Measurements from ENCODE around the gene MACROD2.

The MACROD2 gene

DNA sequence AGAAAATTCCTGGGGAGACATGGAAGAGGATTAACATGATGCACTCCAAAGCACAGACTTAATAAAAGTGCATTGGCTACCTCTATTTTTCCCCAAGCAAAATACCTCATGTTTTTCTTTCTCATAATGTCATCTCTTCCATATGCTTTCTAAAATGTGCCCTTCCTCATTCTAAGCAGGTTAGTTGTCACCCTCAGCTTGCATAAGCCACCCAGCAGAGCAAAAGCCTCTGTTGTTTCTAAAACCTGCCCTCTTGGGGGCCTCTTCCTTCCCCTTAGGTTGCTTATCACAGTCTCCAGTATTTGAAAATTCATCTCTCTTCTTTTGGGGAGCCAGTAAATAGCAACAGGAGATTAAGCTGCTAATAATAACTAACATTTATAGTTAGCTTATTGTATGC, 525.7 kb downstream of the MACROD2 start:
- Mint-ChIP-seq H3K4me3 (no peak overlapping the region), H3K4me1 (ENCODE audit: low read depth) (no peaks in the 10 kb centered on the region), H3K9me3 (ENCODE audit: low read depth) (peaks cover 13% of the 10 kb centered on the region), H3K27me3 (no peaks in the 10 kb centered on the region), H3K27ac (no peak overlapping the region), H3K36me3 (no peaks in the 10 kb centered on the region)

DNA sequence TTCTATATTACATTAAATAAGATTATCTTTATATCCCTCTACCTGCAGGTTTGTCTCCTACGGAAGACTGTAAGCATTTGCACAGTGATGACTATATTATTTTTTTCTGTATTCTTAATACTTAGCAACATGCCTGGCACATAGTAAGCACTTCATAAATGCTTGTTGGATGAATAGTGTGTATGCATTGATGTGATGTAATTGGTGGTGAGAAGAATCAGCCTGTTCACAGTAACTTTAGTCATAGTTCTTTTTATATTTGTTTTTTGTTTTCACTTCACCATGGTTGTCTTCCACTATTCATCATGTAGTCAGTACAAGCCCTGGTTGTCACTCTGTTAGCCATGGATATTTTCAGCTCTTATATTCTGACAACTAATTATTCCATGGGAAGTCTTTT, 526.1 kb downstream of the MACROD2 start:
- H3K27me3 Mint-ChIP-seq, result no peaks in the 10 kb centered on the region

DNA sequence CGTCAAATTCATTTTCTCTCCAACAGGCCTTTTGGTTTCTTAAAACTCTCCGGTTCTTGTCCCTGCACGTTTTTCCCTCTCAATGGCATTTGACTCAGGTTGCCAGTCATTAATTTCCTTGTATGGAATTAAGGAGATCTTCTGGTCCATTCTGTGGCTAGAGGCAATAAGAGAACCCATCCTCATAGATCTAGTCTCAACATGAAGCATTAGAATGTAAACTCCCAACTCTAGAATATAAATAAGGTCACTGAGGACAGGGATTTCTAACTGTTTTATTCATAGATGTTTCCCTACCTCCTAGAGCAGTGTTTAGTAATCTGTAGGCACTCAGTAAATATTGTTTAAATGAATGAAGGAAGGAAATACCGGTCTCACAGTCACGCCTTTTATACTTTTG, 527.3 kb downstream of the MACROD2 start:
- Mint-ChIP-seq H3K27me3 (no peaks in the 10 kb centered on the region), H3K36me3 (no peaks in the 10 kb centered on the region), H3K27ac (no peak overlapping the region), H3K4me3 (no peak overlapping the region), H3K4me1 (ENCODE audit: low read depth) (no peaks in the 10 kb centered on the region), H3K9me3 (ENCODE audit: low read depth) (peaks cover 13% of the 10 kb centered on the region)

More for the DNA sequence above, 526.1 kb downstream of the MACROD2 start:
- no peaks in the 10 kb centered on the region for H3K36me3 Mint-ChIP-seq
- H3K4me1 Mint-ChIP-seq (ENCODE audit: low read depth), result no peaks in the 10 kb centered on the region
- H3K9me3 Mint-ChIP-seq (ENCODE audit: low read depth), result peaks cover 13% of the 10 kb centered on the region
- no peak overlapping the region for H3K27ac Mint-ChIP-seq
- no peak overlapping the region for H3K4me3 Mint-ChIP-seq

DNA sequence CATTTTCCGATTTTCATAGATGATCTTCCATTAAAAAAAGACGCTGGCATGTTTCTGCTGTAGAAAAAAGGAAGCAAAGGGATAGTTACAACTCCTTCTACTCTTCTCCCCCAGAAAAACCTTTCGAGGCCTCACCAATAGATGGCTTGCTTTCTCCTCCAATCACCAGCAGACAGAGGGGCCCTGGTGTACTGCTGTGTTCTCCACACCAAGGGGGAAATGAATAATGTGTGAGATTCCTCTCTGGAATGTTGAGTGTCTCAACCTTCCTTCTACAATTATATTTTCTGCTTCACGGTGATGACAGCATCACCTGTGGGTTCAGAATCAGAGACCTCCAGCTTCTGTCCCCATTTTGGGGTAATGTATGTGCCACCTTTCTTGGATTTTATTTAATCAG, 527.8 kb downstream of the MACROD2 start:
- no peak overlapping the region for H3K27ac Mint-ChIP-seq
- H3K27me3 Mint-ChIP-seq, result no peaks in the 10 kb centered on the region
- no peak overlapping the region for H3K4me3 Mint-ChIP-seq
- no peaks in the 10 kb centered on the region for H3K4me1 Mint-ChIP-seq (ENCODE audit: low read depth)
- H3K36me3 Mint-ChIP-seq, result no peaks in the 10 kb centered on the region
- H3K9me3 Mint-ChIP-seq (ENCODE audit: low read depth), result peaks cover 13% of the 10 kb centered on the region

DNA sequence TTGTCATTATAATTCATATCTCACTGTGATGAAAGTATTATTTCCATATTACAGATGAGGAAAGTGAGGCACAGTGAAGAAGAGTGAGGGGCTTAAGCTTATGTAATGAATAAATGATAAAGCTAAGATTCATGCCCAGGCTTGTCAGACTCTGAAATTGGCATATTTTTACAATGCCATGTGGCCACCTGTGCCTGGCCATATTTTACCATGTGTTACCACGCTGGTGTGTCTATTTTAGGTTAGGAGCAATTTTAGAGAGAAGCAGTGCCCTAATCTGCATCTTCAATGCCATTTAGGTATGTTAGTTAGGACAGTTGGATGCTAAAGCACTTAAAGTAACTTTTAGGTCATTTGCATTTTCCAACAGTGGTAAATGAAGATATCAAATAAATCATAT, 530.1 kb downstream of the MACROD2 start:
- H3K9me3 Mint-ChIP-seq (ENCODE audit: low read depth), result peaks cover 22% of the 10 kb centered on the region
- H3K4me1 Mint-ChIP-seq (ENCODE audit: low read depth), result no peaks in the 10 kb centered on the region
- no peak overlapping the region for H3K4me3 Mint-ChIP-seq
- H3K27ac Mint-ChIP-seq, result no peak overlapping the region
- no peaks in the 10 kb centered on the region for H3K27me3 Mint-ChIP-seq
- H3K36me3 Mint-ChIP-seq, result no peaks in the 10 kb centered on the region

DNA sequence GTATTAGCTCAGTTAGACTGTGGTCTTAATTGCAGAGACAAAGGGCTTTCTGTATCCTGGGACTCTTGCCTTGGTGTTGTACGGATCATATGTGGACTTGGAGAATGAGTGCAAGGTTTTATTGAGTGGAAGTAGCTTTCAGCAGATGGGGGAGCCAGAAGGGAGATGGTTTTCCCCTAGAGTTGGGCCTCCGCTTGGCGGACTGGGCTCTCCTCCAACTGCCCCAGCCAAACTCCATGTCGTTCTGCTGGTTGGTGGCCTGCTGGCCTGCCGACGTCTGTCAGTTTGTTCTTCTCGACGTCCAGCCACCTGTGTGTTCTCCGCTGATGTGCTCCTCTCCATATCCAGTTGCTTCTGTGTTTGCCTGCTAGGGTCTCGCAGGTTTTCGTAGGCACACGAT, 531.6 kb downstream of the MACROD2 start:
- no peaks in the 10 kb centered on the region for H3K27me3 Mint-ChIP-seq
- no peak overlapping the region for H3K27ac Mint-ChIP-seq
- peaks cover 20% of the 10 kb centered on the region for H3K9me3 Mint-ChIP-seq (ENCODE audit: low read depth)
- no peak overlapping the region for H3K4me3 Mint-ChIP-seq
- no peaks in the 10 kb centered on the region for H3K4me1 Mint-ChIP-seq (ENCODE audit: low read depth)
- no peaks in the 10 kb centered on the region for H3K36me3 Mint-ChIP-seq

DNA sequence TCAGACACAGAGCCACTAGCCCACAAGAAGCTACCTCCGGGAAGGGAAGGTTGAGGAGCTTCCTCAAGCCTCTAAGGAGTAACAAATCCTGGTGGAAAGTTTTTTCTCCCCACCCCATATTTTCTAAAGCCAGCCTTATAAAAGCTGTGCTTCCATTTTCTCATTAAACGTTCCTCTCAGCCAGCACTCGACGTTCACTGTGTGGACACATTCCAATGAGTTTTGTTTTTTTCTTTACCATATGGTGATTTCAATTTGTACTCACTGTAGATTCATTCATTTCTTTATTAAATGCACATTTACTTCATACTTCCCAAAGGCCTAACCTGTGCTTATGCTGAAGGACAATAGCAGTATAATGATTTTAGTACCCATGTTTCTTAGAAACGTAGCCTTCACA, 536.5 kb downstream of the MACROD2 start:
- Mint-ChIP-seq H3K4me1 (ENCODE audit: low read depth) (no peaks in the 10 kb centered on the region), H3K4me3 (no peak overlapping the region), H3K27me3 (no peaks in the 10 kb centered on the region), H3K36me3 (no peaks in the 10 kb centered on the region), H3K9me3 (ENCODE audit: low read depth) (peaks cover 10% of the 10 kb centered on the region), H3K27ac (no peak overlapping the region)

DNA sequence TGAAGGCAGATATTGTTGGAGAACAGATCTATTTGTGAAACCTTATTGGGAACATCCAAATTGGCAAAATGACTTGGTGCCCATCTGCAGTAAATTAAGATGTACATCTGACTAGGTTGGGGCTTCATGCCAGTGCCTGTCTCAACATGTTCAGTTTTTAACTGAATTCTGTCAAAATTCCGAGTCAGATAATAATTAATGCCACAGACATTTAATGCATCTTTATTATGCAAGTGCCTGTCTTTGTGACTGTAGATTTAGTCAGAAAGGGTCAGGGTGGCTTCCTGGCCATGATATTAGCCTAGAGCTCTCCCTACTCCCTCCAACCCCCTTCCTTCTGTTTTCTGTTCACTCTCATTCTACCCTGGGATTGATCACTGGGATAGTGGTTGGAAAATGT, 541.4 kb downstream of the MACROD2 start:
- Mint-ChIP-seq H3K9me3 (ENCODE audit: low read depth) (peaks cover 6% of the 10 kb centered on the region), H3K27ac (no peak overlapping the region), H3K4me1 (ENCODE audit: low read depth) (no peaks in the 10 kb centered on the region), H3K27me3 (no peaks in the 10 kb centered on the region), H3K36me3 (no peaks in the 10 kb centered on the region), H3K4me3 (no peak overlapping the region)

DNA sequence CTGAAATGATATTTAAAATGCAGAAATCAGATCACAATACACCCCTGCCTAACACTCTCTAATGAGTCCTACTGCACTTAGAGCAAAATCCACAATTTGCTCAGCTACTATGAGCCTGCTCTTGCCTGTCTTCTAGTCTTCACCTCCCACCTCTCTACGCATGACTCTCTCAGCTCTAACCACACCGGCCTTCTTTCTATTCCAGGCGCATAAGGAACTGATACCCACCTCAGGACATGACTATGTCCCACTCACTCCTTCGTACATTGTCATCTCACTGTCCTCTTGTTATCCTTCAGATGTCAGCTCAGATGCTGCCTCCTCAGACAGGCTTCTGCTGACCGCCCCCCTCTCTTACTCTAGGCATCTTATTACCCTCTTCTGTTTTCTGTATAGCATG, 543.1 kb downstream of the MACROD2 start:
- no peaks in the 10 kb centered on the region for H3K36me3 Mint-ChIP-seq
- no peak overlapping the region for H3K4me3 Mint-ChIP-seq
- no peaks in the 10 kb centered on the region for H3K4me1 Mint-ChIP-seq (ENCODE audit: low read depth)
- H3K27me3 Mint-ChIP-seq, result no peaks in the 10 kb centered on the region
- H3K27ac Mint-ChIP-seq, result no peak overlapping the region
- H3K9me3 Mint-ChIP-seq (ENCODE audit: low read depth), result peaks cover 6% of the 10 kb centered on the region

DNA sequence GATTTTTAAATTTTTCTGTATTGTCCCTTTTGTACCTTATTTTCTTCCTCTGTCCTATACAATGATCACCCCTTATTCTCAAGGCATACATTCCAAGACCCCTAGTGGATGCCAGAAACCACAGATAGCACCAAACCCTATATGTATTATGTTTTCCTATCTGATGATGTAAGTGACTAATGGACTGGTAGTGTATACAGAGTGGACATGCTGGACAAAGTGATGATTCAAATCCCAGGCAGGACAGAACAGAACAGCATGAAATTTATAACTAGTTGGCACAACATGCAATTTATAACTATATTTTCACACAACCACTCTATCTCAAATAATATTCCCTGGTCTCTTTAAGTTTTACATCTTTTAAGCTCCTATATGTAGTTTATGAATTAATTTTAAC, 547.7 kb downstream of the MACROD2 start:
- no peak overlapping the region for H3K27ac Mint-ChIP-seq
- H3K36me3 Mint-ChIP-seq, result no peaks in the 10 kb centered on the region
- H3K4me1 Mint-ChIP-seq (ENCODE audit: low read depth), result no peaks in the 10 kb centered on the region
- no peaks in the 10 kb centered on the region for H3K27me3 Mint-ChIP-seq
- no peak overlapping the region for H3K4me3 Mint-ChIP-seq
- peaks cover 13% of the 10 kb centered on the region for H3K9me3 Mint-ChIP-seq (ENCODE audit: low read depth)

DNA sequence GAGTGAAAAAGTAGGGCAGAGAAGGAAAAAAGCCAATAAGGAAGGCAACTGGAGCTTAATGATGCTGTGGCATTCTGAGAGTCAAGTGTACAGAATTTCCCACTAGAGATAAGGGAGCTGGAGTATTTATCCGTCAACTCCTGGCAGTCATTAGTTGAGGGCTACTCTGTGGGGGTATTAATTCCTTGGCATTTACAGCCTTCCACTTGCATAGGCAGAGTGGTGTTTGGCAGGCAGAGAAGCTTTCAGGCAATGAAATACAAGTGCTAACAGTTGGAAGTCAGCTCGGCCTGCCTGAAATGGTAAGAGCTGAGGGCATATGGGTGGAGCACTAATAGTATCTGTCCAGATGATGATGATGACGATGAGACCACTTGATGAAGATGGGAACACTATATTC, 549.4 kb downstream of the MACROD2 start:
- Mint-ChIP-seq H3K4me3 (no peak overlapping the region), H3K27ac (no peak overlapping the region), H3K4me1 (ENCODE audit: low read depth) (no peaks in the 10 kb centered on the region), H3K36me3 (no peaks in the 10 kb centered on the region), H3K27me3 (no peaks in the 10 kb centered on the region), H3K9me3 (ENCODE audit: low read depth) (peaks cover 7% of the 10 kb centered on the region)

DNA sequence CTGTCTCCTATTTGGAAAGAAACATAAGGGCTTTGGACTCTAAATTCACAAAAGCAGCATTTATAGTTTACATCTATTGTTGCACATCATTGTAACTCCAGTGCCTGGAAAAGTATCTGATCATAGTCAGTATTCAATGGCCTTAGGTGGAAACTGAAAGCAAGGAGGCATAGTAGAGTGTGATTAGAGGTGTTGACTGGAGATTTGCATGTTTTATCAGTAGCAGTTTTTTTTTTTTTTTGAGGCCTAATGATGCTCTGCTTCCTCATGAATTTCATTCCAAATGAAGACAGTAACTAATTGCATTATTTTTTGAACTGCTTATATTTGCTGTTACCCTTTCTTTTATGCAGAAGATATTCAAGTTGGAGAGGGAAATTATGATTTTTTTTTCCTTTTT, 555.3 kb downstream of the MACROD2 start:
- H3K9me3 Mint-ChIP-seq (ENCODE audit: low read depth), result no peaks in the 10 kb centered on the region
- no peak overlapping the region for H3K27ac Mint-ChIP-seq
- H3K36me3 Mint-ChIP-seq, result no peaks in the 10 kb centered on the region
- H3K4me3 Mint-ChIP-seq, result no peak overlapping the region
- H3K27me3 Mint-ChIP-seq, result no peaks in the 10 kb centered on the region
- no peaks in the 10 kb centered on the region for H3K4me1 Mint-ChIP-seq (ENCODE audit: low read depth)

DNA sequence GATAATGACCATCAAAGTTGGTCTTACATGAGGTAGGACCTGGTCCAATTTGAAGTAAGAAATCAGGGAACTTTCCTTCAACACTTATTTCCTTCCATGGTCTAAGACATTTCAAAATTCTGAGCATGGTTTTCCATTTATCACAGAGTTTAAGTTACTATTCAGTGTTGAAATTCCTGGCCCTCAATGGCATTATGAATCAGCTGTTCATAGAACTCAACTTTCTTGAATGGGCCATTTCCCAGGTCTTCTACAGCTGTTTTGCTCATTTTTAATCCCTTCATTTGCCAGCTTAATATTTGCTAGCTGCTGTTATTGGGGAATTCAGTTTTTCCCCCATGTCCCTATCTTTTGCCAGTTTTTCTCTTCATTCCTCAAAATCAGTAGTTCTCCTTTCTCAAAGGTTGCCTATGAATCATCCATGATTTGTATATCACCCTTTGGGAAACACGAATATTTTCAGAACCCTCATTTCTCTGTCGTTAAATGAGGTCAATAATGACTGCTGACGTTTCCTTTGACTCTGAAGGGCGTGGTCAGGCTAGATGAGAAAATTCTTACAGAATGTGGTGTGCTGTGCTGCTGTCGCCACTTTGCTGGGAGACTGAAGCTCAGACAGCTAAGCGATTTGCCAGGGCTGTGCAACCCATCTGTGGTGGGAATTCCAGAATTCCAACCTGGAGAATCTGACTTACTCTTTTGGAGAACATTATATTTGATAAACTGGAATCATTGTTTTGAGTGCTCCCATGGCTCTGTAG, 558.6 kb downstream of the MACROD2 start:
- no peak overlapping the region for H3K27ac Mint-ChIP-seq
- H3K4me1 Mint-ChIP-seq (ENCODE audit: low read depth), result no peaks in the 10 kb centered on the region
- peaks cover 6% of the 10 kb centered on the region for H3K9me3 Mint-ChIP-seq (ENCODE audit: low read depth)
- H3K27me3 Mint-ChIP-seq, result no peaks in the 10 kb centered on the region
- no peak overlapping the region for H3K4me3 Mint-ChIP-seq
- H3K36me3 Mint-ChIP-seq, result no peaks in the 10 kb centered on the region

DNA sequence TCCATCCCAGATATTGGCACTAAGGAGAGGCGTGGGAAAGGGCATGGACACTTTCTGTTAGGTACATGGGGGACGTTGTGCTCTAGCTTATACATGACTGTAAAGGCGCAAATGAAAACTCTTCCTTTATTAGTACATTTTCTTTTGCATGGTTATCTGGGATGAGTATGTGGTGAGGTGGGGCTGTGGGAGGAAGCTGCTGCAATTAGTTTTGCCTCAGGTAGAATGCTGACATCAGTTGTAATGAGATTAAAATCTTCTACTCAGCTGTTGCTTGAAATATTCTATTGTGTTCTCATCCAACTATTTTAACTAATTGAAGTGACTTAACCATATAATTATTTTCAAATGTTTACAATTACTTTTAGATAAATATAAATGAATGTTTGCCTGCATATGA, 560.4 kb downstream of the MACROD2 start:
- Mint-ChIP-seq H3K4me1 (ENCODE audit: low read depth) (no peaks in the 10 kb centered on the region), H3K36me3 (no peaks in the 10 kb centered on the region), H3K27me3 (no peaks in the 10 kb centered on the region), H3K27ac (no peak overlapping the region), H3K9me3 (ENCODE audit: low read depth) (peaks cover 6% of the 10 kb centered on the region), H3K4me3 (no peak overlapping the region)

DNA sequence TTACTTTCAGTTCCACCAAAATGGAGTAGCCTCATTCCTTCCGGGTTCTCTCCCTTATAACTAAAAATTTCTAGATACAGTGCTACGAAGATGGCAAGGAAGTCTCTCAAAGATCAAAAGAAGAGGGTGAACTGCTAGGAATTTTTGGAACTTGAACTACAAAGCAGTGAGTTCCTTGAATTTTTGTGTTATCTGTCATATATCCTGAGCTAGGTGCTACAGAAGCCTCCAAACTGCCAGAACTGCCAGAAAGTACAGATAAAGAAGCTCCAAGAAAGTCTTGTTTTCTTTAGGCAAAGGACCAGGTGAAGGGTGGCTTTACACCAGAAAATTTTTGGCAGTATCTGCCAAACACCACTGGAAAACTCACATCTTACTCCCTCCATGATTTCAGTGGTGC, 560.9 kb downstream of the MACROD2 start:
- Mint-ChIP-seq H3K36me3 (no peaks in the 10 kb centered on the region), H3K4me1 (ENCODE audit: low read depth) (no peaks in the 10 kb centered on the region), H3K9me3 (ENCODE audit: low read depth) (peaks cover 6% of the 10 kb centered on the region), H3K27me3 (no peaks in the 10 kb centered on the region), H3K27ac (no peak overlapping the region), H3K4me3 (no peak overlapping the region)

DNA sequence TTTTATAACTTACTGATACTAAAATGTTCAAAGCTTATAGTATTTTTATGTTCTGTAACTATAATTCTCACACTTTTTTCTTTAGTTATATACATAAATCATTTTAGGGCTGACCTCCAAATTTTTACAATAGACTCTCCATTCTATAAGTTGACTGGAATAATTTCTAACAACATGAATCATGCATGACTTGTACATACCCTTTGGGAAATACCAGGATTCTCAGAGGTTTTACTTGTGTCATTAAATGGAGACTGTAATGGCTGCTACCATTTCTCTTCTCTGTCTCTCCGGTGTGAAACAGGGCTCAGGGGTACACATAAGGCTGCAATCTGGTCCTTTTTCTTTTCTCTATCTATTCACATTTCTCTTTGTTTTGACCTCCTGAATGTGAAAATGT, 564.3 kb downstream of the MACROD2 start:
- Mint-ChIP-seq H3K27me3 (no peaks in the 10 kb centered on the region), H3K4me3 (no peak overlapping the region), H3K4me1 (ENCODE audit: low read depth) (no peaks in the 10 kb centered on the region), H3K9me3 (ENCODE audit: low read depth) (peaks cover 12% of the 10 kb centered on the region), H3K27ac (no peak overlapping the region), H3K36me3 (no peaks in the 10 kb centered on the region)
